ENCODE data around the gene MVB12B. TPM values are rescaled to one million over a fixed set of nuclear protein-coding genes. Genes with fewer than 3 reads are reported as not detected.

MVB12B gene
- total and polyA plus RNA-seq, 2 donors (not counting 1 experiment from before 2014, with no cell fraction given) = 2.5 to 2.6 TPM

DNA sequence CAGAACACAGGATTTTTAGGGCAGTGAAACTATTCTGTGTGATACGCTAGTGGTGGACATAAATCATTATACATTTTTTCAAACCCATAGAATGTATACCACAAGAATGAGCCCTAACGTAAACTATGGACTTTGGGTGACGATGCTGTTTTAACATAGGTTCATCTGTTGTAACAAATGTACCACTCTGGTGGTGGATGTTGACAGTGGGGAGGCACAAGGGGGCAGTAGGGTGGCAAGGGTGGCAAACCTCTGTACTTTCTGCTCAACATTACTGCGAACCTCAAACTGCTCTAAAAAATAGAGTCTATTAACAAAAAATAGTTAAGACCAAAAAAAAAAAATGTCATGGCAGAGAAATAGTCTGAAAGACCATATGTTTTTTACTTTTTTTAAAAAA, 9.1 kb upstream of the MVB12B start:
- no peak overlapping the region for H3K4me2 ChIP-seq (ENCODE audit: extremely low read depth, insufficient read depth, low read length)
- H3K36me3 ChIP-seq (ENCODE audit: control insufficient read depth, insufficient read depth, low read length) = no peaks in the 10 kb centered on the region
- TF ChIP-seq, protein P1, sequence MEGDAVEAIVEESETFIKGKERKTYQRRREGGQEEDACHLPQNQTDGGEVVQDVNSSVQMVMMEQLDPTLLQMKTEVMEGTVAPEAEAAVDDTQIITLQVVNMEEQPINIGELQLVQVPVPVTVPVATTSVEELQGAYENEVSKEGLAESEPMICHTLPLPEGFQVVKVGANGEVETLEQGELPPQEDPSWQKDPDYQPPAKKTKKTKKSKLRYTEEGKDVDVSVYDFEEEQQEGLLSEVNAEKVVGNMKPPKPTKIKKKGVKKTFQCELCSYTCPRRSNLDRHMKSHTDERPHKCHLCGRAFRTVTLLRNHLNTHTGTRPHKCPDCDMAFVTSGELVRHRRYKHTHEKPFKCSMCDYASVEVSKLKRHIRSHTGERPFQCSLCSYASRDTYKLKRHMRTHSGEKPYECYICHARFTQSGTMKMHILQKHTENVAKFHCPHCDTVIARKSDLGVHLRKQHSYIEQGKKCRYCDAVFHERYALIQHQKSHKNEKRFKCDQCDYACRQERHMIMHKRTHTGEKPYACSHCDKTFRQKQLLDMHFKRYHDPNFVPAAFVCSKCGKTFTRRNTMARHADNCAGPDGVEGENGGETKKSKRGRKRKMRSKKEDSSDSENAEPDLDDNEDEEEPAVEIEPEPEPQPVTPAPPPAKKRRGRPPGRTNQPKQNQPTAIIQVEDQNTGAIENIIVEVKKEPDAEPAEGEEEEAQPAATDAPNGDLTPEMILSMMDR (conservative IDR thresholded peaks at IDR 0.05 in 1 of 2, IDR thresholded peaks at IDR 0.05 in 1 of 2; ENCODE audit: low read depth in 1 of 2, low read length in 2 of 2) = peak; percentile 6 to 24
- no peak for TF ChIP-seq EZH2 (IDR thresholded peaks at IDR 0.05; ENCODE audit: low read length, missing control alignments)
- H3K4me1 ChIP-seq (ENCODE audit: control insufficient read depth, extremely low read depth, insufficient read depth, low read length) = no peaks in the 10 kb centered on the region
- no peaks in the 10 kb centered on the region for H3K79me2 ChIP-seq (ENCODE audit: control insufficient read depth, insufficient read depth, low read length)
- DNase-seq (ENCODE audit: low read depth in 2 of 2) = peak in 1 of 2 donors; percentile 21
- H4K20me1 ChIP-seq (ENCODE audit: control insufficient read depth, extremely low read depth, insufficient read depth, low read length) = no peaks in the 10 kb centered on the region
- H3K9ac ChIP-seq (ENCODE audit: insufficient read depth, low read length) = no peak overlapping the region
- no peaks in the 10 kb centered on the region for H3K9me3 ChIP-seq (ENCODE audit: control insufficient read depth, insufficient read depth, low read depth, low read length)
- H2AFZ ChIP-seq (ENCODE audit: low read length) = no peak overlapping the region
- no peaks in the 10 kb centered on the region for H3K27me3 ChIP-seq (ENCODE audit: control insufficient read depth, insufficient read depth, low read length)
- H3K27ac ChIP-seq (ENCODE audit: insufficient read depth, low read length) = no peak overlapping the region
- no peak overlapping the region for H3K4me3 ChIP-seq (replicated peaks in 1 of 4; ENCODE audit: control extremely low read depth in 1 of 4, insufficient read depth in 1 of 4, low read depth in 3 of 4, low read length in 4 of 4)

DNA sequence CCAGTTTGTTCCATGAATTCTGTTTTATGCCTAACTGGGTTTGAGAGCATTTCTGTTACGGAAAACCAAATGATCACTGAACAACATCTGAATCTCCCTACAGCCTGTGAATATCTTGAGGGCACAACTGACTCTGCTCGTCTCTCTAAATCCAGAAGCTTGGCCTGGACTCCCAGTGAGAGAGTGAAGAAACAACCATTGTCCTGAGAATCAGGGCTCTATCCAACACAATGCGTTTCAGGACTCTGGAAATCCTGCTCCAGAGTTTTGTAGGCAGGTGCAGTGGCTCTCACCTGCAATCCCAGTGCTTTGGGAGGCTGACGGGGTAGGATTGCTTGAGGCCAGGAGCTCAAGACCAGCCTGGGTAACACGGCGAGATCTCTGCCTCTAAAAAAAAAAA, 7.8 kb upstream of the MVB12B start:
- Histone ChIP-seq H4K20me1 (ENCODE audit: control insufficient read depth, extremely low read depth, insufficient read depth, low read length) (no peaks in the 10 kb centered on the region), H2AFZ (ENCODE audit: low read length) (no peak overlapping the region), H3K4me2 (ENCODE audit: extremely low read depth, insufficient read depth, low read length) (no peak overlapping the region), H3K4me1 (ENCODE audit: control insufficient read depth, extremely low read depth, insufficient read depth, low read length) (no peaks in the 10 kb centered on the region), H3K27me3 (ENCODE audit: control insufficient read depth, insufficient read depth, low read length) (no peaks in the 10 kb centered on the region), H3K9me3 (ENCODE audit: control insufficient read depth, insufficient read depth, low read depth, low read length) (no peaks in the 10 kb centered on the region), H3K79me2 (ENCODE audit: control insufficient read depth, insufficient read depth, low read length) (no peaks in the 10 kb centered on the region), H3K9ac (ENCODE audit: insufficient read depth, low read length) (no peak overlapping the region), H3K36me3 (ENCODE audit: control insufficient read depth, insufficient read depth, low read length) (no peaks in the 10 kb centered on the region), H3K27ac (ENCODE audit: insufficient read depth, low read length) (no peak overlapping the region), H3K4me3 (replicated peaks in 1 of 4; ENCODE audit: control extremely low read depth in 1 of 4, insufficient read depth in 1 of 4, low read depth in 3 of 4, low read length in 4 of 4) (no peak overlapping the region)
- TF ChIP-seq EZH2 (IDR thresholded peaks at IDR 0.05; ENCODE audit: low read length, missing control alignments) = no peak
- TF ChIP-seq, protein P1 (conservative IDR thresholded peaks at IDR 0.05 in 1 of 2, IDR thresholded peaks at IDR 0.05 in 1 of 2; ENCODE audit: low read depth in 1 of 2, low read length in 2 of 2) = no peak
- no peak for DNase-seq (ENCODE audit: low read depth in 2 of 2)

DNA sequence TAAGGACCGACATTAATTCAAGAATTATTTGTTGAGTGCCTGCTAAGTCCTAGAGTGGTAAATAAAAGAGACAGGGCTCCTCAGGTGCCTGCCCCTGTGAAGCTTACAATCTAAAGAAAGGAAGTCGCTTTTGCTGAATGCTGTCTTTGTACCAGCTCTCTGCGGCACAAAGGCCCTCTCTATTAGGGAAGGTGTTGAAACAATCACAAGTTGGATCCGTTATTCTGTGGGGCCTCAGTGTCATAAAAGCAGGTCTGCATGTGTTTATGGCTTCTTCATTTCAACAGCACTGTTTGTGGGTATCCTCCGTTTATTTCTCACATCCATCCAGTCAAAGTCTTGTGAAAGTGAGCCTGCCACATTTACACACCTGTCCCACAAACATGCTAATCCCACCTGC, 7.0 kb upstream of the MVB12B start:
- Histone ChIP-seq H2AFZ (ENCODE audit: low read length) (no peak overlapping the region), H3K79me2 (ENCODE audit: control insufficient read depth, insufficient read depth, low read length) (no peaks in the 10 kb centered on the region), H3K9me3 (ENCODE audit: control insufficient read depth, insufficient read depth, low read depth, low read length) (no peaks in the 10 kb centered on the region), H3K9ac (ENCODE audit: insufficient read depth, low read length) (no peak overlapping the region), H3K27ac (ENCODE audit: insufficient read depth, low read length) (no peak overlapping the region), H3K4me2 (ENCODE audit: extremely low read depth, insufficient read depth, low read length) (no peak overlapping the region), H3K36me3 (ENCODE audit: control insufficient read depth, insufficient read depth, low read length) (no peaks in the 10 kb centered on the region), H3K27me3 (ENCODE audit: control insufficient read depth, insufficient read depth, low read length) (no peaks in the 10 kb centered on the region), H3K4me3 (replicated peaks in 1 of 4; ENCODE audit: control extremely low read depth in 1 of 4, insufficient read depth in 1 of 4, low read depth in 3 of 4, low read length in 4 of 4) (no peak overlapping the region), H4K20me1 (ENCODE audit: control insufficient read depth, extremely low read depth, insufficient read depth, low read length) (no peaks in the 10 kb centered on the region), H3K4me1 (ENCODE audit: control insufficient read depth, extremely low read depth, insufficient read depth, low read length) (no peaks in the 10 kb centered on the region)
- TF ChIP-seq, protein P1 (conservative IDR thresholded peaks at IDR 0.05 in 1 of 2, IDR thresholded peaks at IDR 0.05 in 1 of 2; ENCODE audit: low read depth in 1 of 2, low read length in 2 of 2) = no peak
- TF ChIP-seq EZH2 (IDR thresholded peaks at IDR 0.05; ENCODE audit: low read length, missing control alignments) = no peak
- no peak for DNase-seq (ENCODE audit: low read depth in 2 of 2)

Data from fibroblast of lung (primary cell).